GM18873 (cell line): ENCODE results near the gene MICALL2.

ENCODE experiments used
- ATAC-seq: cut with Tn5 transposase; IDR thresholded peaks from one replicate; pipeline ENCODE4 v1.9.1; 2021; ENCODE audit warnings: mild to moderate bottlenecking, moderate library complexity, moderate number of reproducible peaks; ENCODE audit not compliant: unreplicated experiment, low FRiP score

The MICALL2 gene

DNA sequence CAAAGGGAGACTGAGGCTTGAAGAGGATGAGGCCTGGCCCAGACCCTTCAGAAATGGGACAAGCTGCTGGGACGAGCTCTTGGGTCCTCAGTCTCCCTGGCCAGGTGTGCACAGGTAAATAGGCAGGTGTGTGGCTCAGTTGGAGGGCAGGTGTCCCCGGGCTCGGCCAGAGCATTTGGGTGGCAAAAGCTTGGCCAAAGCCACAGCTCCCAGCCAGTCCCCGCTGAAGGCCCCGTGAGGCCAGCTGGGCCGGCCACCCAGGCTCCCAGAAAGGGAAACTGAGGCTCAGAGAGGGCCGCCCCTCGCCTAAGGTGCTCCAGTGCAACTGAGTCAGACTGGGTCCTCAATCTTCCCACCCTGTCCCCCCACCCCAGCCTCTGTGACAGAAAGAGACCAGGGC, 37.3 kb downstream of the MICALL2 start:
- no peak for ATAC-seq

DNA sequence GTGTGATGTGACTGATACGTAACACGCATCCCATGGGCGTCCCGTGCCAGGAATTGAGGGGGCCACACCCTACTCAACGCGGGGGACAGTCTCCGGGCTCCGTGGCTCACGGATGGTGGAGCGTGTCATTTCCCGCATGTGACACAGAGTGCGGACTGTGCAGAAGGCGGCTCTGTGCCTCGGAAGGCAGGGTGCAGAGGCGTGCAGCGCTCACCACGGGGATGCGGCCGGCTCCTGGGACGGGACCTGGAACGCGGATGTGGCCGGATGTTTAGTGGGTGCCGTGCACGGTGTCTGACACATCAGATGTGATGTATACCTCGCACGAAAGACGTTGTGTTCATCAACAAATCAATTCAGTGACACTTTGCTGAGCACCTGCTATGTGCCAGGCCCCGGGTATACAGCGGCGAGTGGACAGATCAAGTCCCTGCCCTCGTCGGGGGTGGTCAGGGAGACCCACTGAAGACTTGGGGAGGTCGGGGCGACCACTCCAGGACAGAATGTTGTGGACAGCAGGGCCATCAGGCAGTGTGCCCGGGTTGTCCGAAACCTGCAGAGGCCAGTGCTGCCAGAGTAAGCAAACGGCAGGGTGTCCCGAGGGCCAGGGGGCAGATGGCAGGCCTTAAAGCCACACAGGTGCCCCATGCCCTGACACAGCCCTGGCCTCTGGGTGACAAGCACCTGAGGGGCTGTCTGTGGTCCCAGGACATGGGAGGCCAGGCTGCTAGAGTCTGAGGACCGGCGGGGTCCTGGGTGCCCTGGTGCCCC, 38.1 kb downstream of the MICALL2 start:
- no peak for ATAC-seq

DNA sequence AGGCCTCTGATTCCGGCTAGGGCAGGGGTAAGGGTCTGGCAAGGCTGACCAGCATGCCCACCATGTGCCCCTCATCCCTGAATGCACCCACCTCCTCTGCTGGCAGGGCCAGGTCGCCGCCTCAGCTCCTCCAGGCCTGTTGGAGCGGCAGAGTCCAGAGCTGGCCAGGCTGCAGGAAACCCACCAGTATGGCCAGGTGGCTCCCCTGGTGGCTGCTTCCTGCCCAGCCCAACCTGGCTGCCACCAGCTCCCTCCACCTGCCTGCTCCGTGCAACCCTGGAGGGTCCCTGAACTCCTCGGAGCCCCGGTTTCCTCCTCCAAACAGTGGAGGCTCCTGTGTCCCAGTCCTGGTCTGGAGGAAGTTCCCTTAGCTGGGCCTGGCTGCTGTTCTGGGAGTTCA, 39.6 kb downstream of the MICALL2 start:
- ATAC-seq, result no peak

DNA sequence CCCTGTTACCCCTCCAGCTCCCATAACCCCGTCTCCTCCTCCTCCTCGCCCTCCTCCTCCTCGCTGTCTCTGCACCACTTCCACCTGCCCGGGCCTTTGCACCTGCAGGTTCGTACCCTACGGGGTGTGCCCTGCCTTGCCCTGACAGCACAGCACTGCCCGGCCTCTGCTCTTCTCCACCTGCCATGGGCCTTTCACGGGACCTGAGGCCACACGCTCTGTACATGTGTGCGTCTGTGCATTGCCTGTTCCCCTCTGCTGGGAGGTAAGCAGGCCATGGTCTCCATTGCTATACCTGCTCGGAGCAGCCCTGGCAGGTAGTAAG, 40.0 kb downstream of the MICALL2 start:
- ATAC-seq, result no peak

DNA sequence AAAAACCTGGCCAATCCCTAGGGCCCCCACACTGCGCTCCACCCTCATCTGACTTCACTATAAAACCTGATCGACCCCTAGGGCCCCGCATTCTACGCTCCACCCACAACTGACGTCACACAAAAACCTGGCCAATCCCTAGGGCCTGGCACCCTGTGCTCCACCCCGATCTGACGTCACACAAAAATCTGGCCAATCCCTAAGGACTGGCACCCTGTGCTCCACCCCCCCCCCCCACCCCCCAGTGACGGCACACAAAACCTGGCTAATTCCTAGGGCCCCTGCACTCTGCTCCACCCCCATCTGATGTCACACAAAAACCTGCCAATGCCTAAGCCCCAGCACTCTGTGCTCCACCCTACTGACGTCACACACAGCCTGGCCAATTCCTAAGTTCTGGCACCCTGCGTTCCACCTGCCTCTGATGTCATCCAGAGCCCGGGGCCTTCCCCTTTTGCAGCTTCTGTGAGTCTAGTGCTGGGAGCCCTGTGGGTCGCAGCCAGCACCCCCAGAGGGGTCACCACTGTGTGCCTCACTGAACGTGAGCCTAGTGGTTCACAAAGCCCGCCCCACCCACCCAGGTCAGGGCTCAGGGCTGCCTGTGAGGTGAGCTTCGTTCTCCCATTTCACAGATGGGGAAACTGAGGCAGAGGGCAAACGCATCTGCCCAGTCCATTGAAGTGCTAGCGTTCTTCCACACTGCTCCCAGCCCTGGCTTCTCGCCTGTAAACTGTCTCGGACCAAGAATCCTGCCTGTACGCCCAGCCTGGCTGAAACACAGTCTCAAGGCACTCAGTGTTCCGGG, 40.6 kb downstream of the MICALL2 start:
- ATAC-seq, result no peak

DNA sequence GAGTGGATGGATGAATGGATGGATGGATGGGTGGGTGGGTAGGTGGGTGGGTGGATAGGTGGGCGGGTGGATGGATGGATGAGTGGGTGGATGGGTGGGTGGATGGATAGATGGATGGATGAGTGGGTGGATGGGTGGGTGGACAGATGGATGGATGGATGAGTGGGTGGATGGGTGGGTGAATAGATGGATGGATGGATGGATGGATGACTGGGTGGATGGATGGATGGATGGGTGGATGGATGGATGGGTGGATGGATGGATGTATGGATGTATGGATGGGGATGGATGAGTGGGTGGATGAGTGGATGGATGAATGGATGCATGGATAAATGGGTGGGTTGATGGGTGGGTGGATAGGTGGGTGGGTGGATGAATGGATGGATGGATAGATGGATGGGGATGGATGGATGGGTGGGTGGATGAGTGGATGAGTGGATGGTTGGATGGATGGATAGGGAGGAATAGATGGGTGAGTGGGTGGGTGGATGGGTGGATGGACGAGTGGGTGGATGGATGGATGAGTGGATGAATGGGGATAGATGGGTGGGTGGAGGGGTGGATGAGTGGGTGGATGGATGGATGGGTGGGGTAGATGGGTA, 43.8 kb downstream of the MICALL2 start:
- no peak for ATAC-seq

DNA sequence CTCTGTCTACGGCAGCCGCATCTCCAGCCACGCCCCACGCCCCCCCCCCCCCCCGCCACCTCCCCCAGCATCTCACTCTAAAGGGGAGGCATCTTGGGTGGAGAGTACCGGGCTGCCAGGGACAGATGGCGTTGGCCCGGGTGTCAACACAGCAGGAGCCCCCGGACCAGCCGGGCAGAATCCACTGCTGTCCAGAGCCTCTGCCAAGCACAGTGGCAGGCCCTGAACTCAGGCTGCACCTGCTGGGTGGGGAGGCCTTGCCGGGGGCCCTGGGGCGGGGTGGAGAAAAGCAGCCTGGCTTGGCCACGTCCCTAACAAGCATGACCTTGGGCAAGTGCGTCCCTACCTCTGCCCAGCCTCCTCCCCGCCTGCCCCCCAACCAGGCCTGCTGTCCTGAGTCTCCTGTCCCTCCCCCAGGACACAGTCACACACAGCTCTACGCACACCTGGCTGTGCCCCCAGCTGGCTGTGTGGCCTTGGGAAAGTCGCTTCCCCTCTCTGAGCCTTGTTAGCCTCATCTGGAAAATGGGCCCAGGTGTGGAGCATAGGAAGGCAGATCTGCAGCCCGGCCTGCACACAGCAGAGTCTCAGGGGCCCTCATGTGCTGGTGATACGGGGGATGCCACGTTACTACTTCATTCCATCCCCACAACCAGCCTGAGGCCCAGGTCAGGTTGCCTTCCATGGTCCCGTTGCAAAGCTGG, 45.2 kb downstream of the MICALL2 start:
- ATAC-seq, result no peak

DNA sequence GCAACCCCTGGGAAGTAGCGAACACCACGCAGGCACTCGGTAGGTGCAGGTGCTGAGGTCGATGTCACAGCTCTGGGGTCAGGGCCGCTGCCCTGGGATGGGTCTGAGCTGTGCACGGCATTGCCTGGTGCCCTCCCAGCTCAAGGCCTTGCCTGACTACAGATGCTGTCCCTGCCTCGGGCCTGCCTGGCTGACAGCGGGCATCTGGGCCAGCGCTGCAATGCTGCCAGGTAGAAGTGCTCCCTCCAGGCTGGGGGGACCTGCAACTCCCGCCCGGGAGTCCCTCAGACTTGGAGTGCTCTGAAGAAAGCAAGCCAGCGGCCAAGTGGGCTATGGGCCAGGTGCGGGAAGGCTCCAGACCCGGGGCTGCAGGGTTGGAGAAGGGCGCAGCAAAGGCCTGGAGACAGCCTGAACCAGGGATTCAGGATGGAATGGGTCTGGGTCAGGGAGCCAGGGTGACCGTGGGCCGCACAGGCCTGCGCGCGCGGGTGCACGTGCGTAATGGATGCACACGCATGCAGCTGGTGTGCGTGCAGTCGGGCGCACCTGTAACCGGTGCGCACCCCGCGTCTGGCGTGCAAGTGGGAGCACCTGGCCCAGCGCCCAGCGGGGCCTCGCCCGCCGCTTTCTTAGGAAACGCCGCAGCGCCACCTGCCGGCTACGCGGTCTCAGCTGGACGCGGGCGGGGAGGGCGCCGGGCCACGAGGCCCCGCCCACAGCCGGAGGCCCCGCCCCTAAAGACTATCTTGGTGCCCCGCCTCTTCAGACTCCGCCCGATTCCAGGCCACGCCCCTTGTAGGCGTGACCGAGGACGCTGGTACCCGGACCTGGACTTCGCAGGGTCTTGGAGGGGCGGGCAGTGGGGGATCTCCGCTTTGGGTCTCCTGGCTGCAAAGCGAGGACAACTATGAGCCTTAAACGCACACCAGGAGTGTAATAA, 46.7 kb downstream of the MICALL2 start:
- no peak for ATAC-seq

DNA sequence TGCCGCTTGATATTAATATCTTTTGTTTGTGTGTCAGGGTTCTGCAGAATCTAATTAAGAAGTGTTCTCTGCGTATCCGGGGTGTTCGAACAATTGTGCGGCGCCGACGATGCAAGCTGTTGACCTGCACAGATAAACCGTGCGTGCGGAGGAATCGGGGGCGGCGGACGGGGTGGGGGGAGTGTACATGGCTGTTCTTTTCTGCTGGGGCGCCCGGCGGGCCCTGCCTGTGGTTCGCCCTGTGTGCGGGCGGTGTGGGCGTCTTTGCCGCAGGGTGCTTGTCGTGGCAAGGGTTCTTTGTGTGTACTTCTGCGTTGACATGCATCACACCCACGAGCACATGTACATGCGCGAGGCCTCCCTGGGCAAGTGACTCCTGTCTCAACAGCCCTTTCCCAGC, 47.9 kb downstream of the MICALL2 start:
- no peak for ATAC-seq

DNA sequence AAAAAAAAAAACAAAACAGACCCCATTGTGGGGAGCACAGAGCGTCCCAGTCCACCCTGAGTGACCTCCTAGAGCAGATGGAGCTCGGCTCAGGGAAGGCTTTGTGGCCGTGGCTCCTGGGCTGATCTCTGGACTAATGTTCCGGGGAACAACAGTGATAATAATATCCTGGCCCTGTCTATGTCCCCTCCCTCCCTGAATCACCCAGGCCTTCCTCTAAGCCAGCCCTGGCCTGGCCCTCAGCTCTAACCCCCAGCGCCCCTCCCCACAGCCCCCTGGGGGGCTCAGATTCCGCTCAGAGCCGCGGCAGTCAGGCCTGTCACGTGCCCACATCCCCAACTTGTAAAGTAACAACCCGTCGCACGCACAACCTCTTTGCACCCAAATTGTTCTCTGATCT, 48.3 kb downstream of the MICALL2 start:
- ATAC-seq, result no peak

DNA sequence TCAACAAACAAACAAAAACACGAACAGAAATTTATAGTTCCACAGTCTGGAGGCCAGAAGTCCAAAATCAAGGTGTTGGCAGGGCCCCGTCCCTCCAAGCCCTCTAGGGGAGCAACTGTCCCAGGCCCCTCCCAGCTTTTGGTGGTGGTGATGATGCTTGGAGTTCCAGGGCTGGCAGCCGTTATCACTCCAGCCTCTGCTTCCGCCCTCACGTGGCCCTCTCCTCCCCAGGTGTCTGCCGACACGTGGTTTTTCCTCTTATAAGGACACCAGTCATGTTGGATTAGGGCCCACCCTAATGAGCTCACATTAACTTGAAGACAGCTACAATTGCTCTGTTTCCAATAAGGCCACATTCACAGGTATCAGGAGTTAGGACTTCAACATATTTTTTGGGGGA, 49.7 kb downstream of the MICALL2 start:
- no peak for ATAC-seq

DNA sequence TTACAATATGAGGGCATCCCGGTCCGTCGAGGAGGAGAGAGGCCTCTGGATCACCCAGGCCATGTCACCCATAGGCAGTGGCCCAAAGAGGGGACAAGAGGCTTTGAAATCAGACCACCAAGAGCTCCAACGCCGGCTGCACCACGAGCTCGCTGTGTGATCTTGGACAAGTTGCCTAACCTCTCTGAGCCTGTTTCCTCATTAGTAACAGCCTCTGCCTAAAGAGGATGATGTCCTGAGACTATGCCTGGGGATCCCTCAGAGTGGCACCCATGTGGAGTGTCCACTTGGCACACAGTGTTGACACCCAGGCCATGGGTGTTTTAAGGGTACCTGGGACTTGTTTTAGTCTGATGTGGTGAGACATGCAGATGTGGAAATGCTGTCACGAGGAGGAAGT, 50.8 kb downstream of the MICALL2 start:
- no peak for ATAC-seq

DNA sequence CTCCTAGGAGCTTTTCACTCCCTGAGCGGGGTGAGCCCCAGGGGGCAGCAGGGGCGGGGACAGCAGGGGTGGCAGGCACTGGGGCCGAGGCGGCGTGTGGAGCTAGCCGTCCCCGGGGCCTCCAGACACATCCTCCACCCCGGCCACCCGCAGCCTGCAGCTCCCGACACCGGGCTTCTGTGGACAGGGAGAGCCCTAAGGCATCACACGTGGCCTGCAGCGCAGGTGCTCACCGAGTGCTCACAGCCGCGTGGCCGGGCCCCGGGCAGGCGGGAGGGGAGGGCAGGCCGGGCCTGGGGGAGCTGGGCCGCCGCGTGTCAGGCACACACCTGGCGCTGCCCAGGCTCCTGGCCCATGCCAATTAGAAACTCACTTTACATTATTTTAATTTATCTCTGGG, 51.4 kb downstream of the MICALL2 start:
- ATAC-seq, result no peak

DNA sequence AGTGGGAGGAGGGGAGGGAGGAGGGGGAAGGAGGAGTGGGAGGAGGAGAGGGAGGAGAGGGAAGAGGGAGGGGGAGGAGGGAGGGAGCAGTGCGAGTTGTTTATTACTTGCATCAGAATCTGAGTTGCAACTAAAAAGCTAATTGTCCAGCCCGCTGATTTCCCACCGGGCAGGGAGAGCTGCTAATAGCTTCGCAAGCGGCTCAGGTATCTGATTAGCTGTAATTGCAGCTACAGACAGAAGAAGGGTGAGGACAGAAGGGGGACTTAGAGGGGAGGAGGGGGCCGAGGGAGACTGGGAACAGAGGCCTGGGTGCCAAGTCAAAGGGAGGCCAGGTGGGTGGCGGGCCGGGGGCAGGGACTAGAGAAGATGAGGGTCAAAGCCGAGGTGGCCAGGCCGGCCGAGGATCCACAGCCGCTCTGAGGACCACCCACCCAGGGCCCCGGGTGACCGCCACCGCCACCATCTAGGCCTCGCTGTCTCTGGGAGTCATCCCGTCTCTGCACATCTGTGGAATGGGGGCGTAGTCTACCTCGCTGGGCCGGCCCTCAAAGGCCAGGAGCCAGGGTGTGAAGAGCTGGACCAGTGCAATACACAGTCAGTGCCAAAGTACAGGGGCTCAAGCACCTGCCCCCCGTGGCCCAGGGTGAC, 54.2 kb downstream of the MICALL2 start:
- no peak for ATAC-seq

DNA sequence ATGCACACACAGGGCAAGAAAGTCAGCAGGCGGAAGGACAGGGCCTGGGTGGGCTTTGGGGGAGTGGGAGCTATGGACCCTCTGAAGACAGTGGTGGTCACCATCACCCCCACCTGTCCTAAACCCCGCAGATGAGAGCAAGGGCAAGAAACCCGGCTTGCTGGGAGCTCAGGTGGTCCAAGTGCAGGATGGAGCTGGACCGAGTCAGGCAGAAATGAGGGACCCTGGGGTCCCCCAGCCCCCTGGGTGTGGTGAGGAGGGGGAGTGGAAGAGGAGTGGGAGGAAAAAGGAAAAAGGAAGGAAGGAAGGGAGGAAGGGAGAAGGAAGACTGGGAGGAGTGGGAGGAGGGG, 54.8 kb downstream of the MICALL2 start:
- ATAC-seq, result no peak

DNA sequence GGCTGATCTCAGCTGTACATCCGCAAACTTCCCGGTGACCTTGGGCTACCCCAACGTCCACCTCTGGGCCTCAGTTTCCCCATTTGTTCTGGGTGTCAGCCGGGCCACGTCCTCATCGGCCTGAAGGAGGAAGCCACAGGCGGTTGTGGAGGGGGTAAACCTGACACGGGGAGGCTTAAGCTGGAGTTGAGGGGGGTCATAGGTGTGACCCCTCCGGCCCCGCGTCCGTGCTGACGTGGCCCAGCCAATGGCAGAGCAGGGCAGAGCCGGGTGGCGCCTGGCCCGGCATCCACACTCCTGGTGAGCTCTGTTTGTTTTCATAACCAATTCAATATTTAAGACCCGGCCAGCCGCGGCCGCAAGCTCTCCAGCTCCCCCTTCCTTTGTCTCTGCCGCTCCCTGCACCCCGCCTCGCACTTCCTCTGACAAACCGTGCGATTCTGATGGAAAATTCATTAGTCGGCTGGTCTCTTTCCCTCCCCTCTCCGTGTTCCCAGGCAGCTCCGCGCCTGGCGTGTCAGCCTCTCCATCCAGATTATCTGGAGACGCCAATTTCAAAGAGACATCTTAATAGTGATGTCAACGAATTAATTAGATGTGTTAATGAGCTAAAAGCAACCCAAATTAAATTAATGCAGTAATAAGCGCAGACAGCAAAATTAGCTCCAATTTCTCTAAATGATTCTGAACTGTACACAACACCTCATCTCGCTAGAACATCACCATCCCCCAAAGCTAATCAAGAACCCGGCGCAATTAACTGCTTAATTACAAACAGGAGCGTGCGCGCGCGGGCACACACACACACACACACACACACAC, 55.4 kb downstream of the MICALL2 start:
- no peak for ATAC-seq

DNA sequence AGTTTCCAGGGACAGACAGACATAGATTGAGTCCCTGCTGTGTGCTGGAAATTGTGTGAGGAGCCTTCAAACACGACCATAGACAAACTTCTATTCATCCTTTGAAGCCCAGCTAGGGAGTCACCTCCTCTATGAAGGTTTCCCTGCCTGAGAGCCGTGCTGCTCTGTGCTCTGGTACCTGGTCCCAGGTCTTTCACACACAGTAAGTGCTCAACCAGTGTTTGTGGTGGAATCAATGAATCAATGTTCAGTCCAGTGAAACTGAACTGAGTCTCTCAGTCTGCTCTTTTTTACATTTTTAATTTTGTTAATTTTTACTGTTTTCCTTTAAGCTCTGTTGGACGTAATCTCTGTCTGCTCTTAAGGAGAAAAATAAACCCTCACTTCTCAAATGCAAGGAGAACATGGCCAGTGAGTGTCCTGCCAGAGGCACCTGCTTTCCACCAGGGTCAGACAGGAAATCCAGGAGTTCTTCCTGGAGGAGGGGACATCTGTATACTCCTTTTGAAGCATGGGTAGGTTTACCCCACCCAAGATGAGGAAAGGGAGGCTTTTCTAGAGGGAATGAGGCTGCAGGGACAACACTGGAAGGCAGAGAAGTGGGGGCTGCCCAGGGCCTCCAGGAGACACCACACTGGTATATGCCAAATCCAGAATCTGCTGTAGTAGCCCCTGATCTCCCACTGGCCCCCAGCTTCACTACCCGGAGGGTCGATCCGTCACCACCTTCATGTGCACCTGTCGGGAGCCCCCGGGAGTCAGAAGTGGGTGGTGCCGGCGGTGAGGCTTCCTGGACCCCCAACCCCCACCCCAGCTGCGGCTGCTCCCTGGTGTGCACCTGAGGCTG, 56.3 kb downstream of the MICALL2 start:
- no peak for ATAC-seq
